GM13976 (cell line): ENCODE results near the gene KLHL13.

Experiments
- DNase-seq: peaks from one replicate; pipeline ENCODE4 v3.0.0; 2012; ENCODE audit warnings: low spot score
- CTCF ChIP-seq: IDR thresholded peaks from 2 replicates; pipeline ENCODE4 v1.5.1; 2012; ENCODE audit warnings: borderline replicate concordance, mild to moderate bottlenecking; ENCODE audit not compliant: insufficient read depth; ENCODE audit errors: extremely low read depth, missing control alignments, control extremely low read depth
- in situ Hi-C: fragments of 300-500 bp; cut with MboI; formaldehyde crosslinking; loops from one replicate; pipeline ENCODE4 v1.12.0; 2022; ENCODE audit warnings: low sequenced_read_pairs, mixed read lengths, inconsistent platforms; ENCODE audit not compliant: unreplicated experiment

KLHL13 gene

DNA sequence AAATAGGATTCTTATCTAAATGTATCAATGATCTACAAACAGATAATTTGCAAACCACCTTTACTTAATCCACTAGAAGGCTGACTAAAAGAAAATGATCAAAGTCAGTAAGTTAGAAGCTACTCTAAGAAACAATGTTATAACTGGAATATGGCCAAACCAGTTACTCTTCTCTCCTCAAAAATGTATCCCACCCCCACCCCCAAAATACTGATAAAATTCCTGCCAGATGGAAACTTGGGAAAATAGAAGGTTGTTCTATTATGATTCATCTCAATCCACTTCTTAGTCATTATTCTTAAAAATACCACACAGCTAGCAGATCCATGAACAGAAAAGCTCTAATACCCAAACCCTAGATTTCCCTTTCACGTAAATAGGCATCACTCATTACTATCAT, 206.4 kb downstream of the KLHL13 start:
- TF ChIP-seq CTCF = no peak
- in situ Hi-C loops = no loop called here
- DNase-seq = no peak

GRCh38 chrX:117898226-117898625, 218.4 kb downstream of the KLHL13 start:
- in situ Hi-C loops = no loop called here
- DNase-seq = no peak
- no peak for TF ChIP-seq CTCF

GRCh38 chrX:117895418-117895817, 221.2 kb downstream of the KLHL13 start:
- in situ Hi-C loops = no loop called here
- no peak for TF ChIP-seq CTCF
- no peak for DNase-seq

DNA sequence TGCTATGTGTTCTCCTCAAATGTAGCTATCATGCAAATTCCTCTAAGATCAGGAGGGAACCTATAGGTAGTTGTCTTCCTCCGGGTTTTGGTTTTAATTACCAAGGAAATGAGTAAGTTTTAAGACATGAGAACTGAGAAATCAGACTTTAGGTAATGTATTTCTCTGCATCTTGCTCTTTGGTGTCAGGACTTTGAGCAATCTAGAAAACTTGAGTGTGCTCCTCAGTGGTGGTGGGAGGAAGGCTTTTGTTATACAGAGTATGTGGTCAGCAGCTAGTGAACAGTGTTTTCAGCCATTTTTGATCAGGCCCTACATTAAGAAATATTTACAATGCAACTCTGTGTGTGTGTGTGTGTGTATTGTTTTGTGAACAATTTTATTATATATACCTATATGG, 224.1 kb downstream of the KLHL13 start:
- in situ Hi-C loops = no loop called here
- DNase-seq = no peak
- no peak for TF ChIP-seq CTCF

- DNase-seq = no peak
- in situ Hi-C loops = no loop called here
- no peak for TF ChIP-seq CTCF
These were observed 244.8 kb downstream of the KLHL13 start for GRCh38 chrX:117871796-117872195.

- in situ Hi-C loops = no loop called here
- no peak for DNase-seq
- no peak for TF ChIP-seq CTCF
These were observed 256.1 kb downstream of the KLHL13 start for GRCh38 chrX:117860517-117860916.

DNA sequence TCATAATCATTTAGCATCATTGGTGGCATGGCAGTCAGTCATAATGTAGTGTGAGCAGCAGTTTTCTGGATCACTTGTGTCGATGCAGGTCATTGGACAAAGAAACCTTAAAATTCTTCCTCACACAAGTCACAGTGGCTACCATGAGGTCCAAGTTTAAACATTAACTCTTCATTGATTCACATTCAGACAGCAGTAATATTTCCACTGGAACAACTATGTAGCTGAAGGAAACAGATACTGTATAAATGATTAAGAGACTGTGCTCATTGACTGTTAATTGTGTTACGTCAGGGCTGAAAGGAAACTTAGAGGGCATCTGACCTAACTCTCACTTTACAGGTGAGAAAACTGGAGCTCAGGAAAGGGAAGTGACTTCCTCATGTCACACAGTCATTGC, 261.8 kb downstream of the KLHL13 start:
- DNase-seq = no peak

More for the DNA sequence above, 261.8 kb downstream of the KLHL13 start:
- TF ChIP-seq CTCF = no peak
- in situ Hi-C loops = no loop called here
